ENCODE results near the gene SLC23A1. TPM values are rescaled to one million over a fixed set of nuclear protein-coding genes. Genes with fewer than 3 reads are reported as not detected.

The SLC23A1 gene
- total RNA-seq, 1 donor from 2014 or later: not detected

- Mint-ChIP-seq H3K9me3 (ENCODE audit: low read depth) (no peaks in the 10 kb centered on the region), H3K4me3 (ENCODE audit: unreplicated experiment) (no peak overlapping the region), H3K36me3 (ENCODE audit: low read depth) (no peaks in the 10 kb centered on the region), H3K27ac (ENCODE audit: unreplicated experiment) (no peak overlapping the region), H3K4me1 (ENCODE audit: low read depth) (peaks cover 23% of the 10 kb centered on the region), H3K27me3 (ENCODE audit: low read depth) (no peaks in the 10 kb centered on the region)
- no peak for DNase-seq (ENCODE audit: low spot score)
- TF ChIP-seq CTCF (IDR thresholded peaks at IDR 0.05): no peak
Observed at GRCh38 chr5:139406963-139407362, 23.9 kb upstream of the SLC23A1 start.

DNA sequence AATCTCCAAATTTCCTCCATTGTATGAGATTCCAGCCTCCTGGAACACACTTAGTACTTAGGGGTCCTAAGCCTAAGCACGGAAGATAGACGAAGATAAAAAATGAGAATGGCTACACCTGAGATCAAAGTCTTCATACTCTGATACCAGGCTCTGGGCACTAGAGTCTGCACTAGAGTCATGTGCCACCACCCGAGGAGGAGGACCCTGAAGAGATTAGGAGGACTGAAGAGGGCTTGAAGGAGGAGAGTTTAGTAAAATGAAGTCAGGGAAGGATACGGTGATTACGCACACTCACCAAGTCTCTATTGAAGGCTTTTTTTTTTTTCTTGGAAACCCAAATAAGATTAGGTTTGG lies 21.4 kb upstream of the SLC23A1 start:
- DNase-seq (ENCODE audit: low spot score): no peak
- no peaks in the 10 kb centered on the region for H3K9me3 Mint-ChIP-seq (ENCODE audit: low read depth)
- peaks cover 23% of the 10 kb centered on the region for H3K4me1 Mint-ChIP-seq (ENCODE audit: low read depth)
- H3K27ac Mint-ChIP-seq (ENCODE audit: unreplicated experiment): peak overlapping the region; percentile 100
- no peaks in the 10 kb centered on the region for H3K36me3 Mint-ChIP-seq (ENCODE audit: low read depth)
- TF ChIP-seq CTCF (IDR thresholded peaks at IDR 0.05): no peak
- H3K27me3 Mint-ChIP-seq (ENCODE audit: low read depth): no peaks in the 10 kb centered on the region
- H3K4me3 Mint-ChIP-seq (ENCODE audit: unreplicated experiment): peak overlapping the region; percentile 93

DNA sequence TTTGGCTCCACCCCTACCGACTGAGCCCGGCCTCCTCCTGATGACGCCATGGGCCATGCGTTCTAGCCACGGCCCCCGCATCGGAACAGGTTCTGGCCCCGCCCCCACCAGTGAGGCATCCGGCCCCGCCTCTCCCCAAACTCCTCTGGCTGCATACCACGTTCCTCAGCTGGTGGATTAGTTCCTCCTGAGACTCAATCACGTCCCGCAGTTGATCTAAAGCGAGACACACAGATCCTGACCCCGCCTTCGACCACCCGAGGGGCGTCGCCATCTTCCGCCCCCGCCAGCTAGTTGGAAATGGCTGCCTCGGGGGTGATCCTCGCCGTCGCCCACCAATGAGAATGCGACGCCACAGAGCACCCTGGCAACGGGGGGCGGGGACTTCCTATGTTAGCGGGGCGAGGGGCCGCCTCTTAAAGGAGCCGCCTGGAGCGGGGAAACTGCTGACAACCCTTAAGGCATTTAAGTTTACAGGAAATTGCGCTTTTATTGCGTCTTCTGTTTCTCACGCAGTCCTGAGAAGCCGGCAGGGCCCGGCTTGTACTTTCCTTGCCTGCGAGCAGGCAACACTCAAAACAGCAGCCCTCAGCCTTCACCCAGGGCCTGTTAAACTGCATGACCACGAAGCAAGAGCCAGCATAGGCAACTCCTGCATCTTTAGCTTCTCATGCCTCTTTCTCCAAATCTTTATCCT lies 20.8 kb upstream of the SLC23A1 start, which contains the start of gene SPATA24:
Gene SPATA24 (minus strand): TSS at position 303 of the 697 bp plus-strand sequence. CDS start 29 bp downstream, at position 274.
- peak within 1 kb of the TSS; percentile 93 for H3K4me3 Mint-ChIP-seq (ENCODE audit: unreplicated experiment)
- peak within 1 kb of the TSS; percentile 100 for H3K27ac Mint-ChIP-seq (ENCODE audit: unreplicated experiment)
- H3K4me1 Mint-ChIP-seq (ENCODE audit: low read depth): peaks cover 23% of the 10 kb centered on the region
- peak; percentile 97 for DNase-seq (ENCODE audit: low spot score)
- H3K9me3 Mint-ChIP-seq (ENCODE audit: low read depth): no peaks in the 10 kb centered on the region
- H3K27me3 Mint-ChIP-seq (ENCODE audit: low read depth): no peaks in the 10 kb centered on the region
- no peak for TF ChIP-seq CTCF (IDR thresholded peaks at IDR 0.05)
- no peaks in the 10 kb centered on the region for H3K36me3 Mint-ChIP-seq (ENCODE audit: low read depth)

DNA sequence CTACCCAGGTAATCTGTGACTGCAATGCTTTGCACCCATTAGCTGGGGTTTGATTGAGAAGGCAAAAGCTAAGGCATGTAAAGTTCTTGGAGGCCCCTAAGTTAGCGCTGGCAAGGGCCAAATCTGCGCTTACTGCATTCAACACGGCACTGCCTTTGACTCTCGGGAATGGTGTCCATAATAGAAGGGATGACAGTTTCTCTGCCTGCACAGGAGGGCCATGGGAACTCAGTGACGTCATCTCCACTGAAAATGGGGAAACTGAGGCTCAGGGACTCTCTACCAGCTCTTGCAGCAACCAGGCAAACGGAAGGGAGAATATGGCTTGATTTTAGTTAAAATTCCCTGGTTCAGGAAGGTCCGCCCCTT lies 20.3 kb upstream of the SLC23A1 start:
- H3K4me1 Mint-ChIP-seq (ENCODE audit: low read depth): peaks cover 23% of the 10 kb centered on the region
- no peaks in the 10 kb centered on the region for H3K9me3 Mint-ChIP-seq (ENCODE audit: low read depth)
- H3K27me3 Mint-ChIP-seq (ENCODE audit: low read depth): no peaks in the 10 kb centered on the region
- peak overlapping the region; percentile 100 for H3K27ac Mint-ChIP-seq (ENCODE audit: unreplicated experiment)
- H3K36me3 Mint-ChIP-seq (ENCODE audit: low read depth): no peaks in the 10 kb centered on the region
- H3K4me3 Mint-ChIP-seq (ENCODE audit: unreplicated experiment): peak overlapping the region; percentile 93
- peak; percentile 25 for DNase-seq (ENCODE audit: low spot score)
- no peak for TF ChIP-seq CTCF (IDR thresholded peaks at IDR 0.05)

DNA sequence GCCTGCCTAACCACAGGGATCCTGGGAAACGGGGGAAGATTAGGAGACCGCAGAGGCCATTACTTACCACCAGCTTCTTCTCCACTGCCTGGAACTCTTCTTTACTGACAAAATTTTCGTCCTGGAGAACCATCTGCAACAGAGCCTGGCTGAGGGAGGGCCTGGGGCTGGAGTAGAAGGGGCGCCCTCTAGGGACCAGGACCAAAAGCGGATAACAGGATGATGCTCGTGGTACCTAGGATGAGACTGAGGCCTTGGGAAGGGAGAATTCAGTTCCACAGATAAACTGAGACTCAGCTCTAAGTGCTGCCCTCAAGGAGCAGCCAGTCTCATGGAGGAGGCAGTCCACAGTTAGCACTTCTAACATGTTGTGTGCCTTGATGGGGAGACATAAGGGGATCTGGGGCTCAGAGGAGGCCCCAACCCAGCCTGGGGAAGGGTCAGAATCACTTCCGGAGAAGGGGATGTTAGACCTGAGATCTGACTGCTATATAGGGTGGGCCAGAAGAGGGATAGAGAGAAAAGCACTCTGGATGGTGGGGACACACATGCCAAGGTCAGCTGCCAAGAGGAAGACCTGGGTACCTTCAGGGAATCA lies 19.6 kb upstream of the SLC23A1 start:
- Mint-ChIP-seq H3K4me3 (ENCODE audit: unreplicated experiment) (peak overlapping the region; percentile 93), H3K36me3 (ENCODE audit: low read depth) (no peaks in the 10 kb centered on the region), H3K4me1 (ENCODE audit: low read depth) (peaks cover 23% of the 10 kb centered on the region), H3K27me3 (ENCODE audit: low read depth) (no peaks in the 10 kb centered on the region), H3K27ac (ENCODE audit: unreplicated experiment) (peak overlapping the region; percentile 100), H3K9me3 (ENCODE audit: low read depth) (no peaks in the 10 kb centered on the region)
- peak; percentile 68 for TF ChIP-seq CTCF (IDR thresholded peaks at IDR 0.05)
- DNase-seq (ENCODE audit: low spot score): peak; percentile 26

All from chondrocyte (in vitro differentiated cells).